HG03139 (cell line): ENCODE measurements around the gene PARP15.
"Not testable (repeated sequence)": the region's sequence is repeated elsewhere in the genome, so short reads cannot be mapped to it uniquely, and the experiment has no call there.

Experiments used
- ATAC-seq: cut with Tn5 transposase; IDR thresholded peaks from one replicate; pipeline ENCODE4 v1.9.1; 2021; ENCODE audit not compliant: unreplicated experiment

The PARP15 gene

DNA sequence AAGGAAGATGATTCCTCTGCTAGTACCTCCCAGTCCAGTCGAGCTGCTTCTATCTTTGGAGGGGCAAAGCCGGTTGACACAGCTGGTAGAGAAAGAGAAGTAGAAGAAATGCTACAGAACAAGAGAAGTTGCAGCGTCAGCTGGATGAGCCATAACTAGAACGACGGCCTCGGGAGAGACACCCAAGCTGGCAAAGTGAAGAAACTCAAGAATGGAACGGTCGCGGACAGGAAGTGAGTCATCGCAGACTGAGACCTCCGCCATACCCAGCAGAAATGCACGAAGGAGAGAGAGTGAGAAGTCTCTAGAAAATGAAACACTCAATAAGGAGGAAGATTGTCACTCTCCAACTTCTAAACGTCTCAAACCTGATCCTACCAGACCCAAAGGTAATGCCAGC is 84.2 kb downstream of the PARP15 start:
- no peak for ATAC-seq

DNA sequence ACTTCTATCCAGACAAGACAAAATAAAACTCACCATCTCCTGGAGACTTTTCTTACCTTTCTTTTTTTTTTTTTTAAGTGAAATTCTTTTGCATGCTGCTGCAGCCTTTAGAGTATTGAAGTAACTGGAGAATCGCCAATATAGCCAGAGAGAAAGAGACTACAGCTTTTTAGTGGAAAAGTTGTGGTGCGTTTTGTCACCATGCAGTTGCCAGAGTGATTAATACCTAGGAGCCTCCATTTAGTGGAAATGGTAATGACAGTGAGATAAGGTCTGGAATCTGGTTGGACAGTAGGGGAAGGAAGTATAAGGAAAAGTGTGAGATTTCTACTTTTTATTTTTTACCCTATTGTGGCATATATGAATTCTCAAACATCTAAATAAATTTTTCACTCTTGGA is 85.1 kb downstream of the PARP15 start:
- no peak for ATAC-seq

DNA sequence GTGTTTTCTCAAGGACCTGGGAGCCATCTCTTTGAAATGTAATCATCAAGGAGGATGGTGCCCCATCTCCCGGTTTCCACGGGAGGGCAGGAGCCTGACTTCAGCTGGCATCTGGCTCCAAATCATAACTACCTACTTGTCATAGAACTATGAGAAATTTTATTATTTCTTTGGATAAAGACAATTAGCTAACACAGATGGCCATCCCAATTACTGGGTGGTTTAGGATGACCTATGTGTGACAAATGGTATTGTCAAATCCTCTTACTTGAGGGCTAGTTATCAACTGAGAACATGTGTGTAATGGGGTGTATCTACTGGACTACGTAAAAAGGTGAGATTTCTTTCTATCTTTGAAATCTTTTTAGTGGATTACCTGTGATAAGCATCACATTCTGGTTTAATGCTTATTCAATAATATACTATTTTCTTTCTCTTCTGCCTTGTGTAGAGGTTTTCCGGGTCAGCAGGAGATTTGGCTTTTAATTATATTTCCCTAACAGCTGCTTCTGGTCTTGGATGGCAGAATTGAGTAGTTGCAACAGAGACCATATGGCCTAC is 87.9 kb downstream of the PARP15 start:
- ATAC-seq = no peak

DNA sequence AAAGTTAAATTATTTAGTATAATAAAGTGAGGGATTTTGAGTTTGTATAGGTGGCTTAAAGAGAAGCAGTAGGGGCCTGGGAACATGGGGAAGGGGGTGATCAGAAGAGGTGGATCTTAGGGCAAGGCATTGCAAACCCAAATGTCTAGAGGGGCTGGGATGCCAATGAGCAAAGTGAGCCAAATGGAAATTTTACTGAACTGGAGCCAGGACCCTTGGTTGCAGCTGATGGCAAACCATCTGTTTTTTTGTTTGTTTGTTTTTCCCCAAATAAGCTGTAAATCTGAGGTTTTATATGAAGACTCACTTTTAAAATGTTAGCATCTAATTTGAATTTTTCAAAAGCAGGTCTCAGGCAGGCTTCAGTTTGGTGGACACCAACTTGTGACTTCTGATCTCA is 88.4 kb downstream of the PARP15 start:
- no peak for ATAC-seq

DNA sequence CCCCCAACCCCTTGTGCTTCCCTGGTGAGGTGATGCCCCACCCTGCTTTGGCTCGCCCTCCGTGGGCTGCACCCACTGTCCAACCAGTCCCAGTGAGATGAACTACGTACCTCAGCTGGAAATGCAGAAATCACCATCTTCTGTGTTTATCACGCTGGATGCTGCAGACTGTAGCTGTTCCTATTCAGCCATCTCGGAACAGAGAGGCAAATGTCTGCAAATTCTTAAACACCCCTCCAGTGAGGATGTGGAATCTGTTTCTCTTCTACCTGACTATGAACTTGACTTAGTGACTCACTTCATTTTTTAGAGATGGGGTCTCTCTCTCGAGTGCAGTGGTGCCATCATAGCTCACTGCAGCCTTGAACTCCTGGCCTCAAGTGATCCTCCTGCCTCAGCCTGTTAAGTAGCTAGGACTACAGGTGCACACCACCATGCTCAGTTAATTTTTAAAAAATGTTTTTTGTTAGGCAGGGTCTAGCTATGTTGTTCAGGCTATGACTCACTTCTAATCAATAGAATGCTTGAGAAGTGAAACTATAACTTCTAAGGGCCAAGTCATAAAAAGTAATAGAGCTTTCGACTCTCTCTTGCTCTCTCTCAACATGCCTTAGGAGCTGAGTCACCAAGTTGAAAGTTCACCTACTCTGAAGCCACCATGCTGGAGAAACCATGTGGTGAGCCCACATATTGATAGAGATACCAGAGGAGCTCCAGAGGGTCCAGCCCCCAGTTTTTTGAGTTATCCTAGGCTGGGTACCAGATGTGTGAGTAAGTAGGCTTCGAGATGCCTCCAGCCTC is 91.7 kb downstream of the PARP15 start:
- peak; percentile 56 for ATAC-seq

DNA sequence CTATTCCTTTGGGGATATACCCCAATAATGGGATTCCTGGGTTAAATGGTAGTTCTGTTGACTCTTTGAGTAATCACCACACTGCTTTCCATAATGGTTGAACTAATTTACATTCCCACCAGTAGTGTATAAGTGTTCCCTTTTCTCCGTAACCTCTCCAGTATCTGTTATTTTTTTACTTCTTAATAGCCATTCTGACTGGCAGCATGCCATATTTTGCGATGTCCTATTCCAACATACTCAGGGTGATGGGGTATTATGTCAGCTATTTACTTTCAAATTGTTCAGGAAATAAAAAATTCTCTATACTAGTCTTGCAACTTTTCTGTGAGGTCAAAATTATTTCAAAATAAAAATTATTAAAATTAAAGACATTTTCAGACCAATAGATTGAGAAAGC is 94.1 kb downstream of the PARP15 start:
- no peak for ATAC-seq

DNA sequence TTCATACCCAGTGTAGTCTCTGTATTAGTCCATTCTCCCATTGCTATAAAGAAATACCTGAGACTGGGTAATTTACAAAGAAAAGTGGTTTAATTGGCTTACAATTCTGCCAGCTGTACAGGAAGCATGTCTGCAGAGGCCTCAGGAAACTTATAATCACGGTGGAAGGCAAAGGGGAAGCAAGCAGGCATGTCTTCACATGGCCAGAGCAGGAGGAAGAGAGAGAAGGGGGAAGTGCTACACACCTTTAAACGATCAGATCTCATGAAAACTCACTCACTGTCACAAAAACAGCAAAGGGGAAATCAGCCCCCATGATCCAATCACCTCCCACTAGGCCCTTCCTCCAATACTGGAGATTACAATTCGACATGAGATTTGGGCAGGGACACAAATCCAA is 96.9 kb downstream of the PARP15 start:
- ATAC-seq = no peak

DNA sequence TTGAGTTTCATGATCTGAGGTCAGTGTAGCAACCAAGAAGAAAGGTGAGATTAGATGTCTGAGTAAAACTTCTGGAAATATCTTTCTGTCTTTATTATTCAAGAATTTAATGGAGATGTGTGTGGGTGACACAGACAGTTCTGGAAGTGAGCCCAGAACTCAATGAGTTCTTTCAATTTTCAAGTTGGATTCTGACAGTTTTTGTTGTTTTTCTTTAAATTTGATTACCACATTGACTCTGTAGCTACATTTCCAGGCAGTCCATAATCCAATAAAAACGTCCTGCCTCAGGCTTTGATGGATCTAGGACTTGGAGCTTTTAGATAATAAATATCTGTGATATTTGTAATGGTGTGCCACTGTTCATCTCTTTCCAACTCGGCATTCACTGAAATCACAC is 99.3 kb downstream of the PARP15 start:
- no peak for ATAC-seq

DNA sequence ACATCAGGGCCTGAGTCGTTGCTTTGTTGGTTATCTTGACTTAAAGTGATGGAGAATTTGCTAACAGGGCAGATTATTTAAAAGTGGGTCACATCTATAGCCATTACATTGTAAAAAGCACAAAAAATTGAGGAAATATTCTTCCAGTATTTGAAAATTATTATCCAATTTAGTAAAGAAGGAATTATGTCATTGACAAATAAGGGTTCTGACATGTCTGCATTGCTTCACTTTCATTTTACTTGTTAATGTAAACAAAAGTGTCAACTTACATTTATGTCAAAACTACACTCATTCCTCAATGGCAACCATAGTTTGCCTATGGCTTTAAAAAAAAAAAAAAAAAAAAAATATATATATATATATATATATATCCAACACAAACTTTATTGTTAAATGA is 99.8 kb downstream of the PARP15 start:
- no peak for ATAC-seq

DNA sequence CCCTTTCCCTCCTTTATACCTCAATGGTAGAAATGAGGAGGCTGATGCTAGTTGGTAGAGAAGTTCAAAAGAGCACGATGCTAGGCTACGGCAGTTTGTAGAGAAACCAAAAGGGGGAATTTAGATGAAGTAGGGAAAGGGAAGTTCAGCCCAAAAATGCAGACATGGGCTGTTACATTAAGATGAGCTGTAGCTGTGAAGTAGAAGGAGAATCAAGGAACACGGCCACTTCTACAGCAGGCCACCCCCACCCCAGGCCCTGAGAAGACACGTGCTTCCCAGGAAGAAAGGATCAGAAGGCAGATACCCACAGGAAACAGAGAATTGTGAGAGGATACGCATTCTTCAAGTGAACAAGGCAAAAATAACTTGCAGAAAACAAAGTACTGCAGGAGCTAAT is 101.1 kb downstream of the PARP15 start:
- no peak for ATAC-seq

DNA sequence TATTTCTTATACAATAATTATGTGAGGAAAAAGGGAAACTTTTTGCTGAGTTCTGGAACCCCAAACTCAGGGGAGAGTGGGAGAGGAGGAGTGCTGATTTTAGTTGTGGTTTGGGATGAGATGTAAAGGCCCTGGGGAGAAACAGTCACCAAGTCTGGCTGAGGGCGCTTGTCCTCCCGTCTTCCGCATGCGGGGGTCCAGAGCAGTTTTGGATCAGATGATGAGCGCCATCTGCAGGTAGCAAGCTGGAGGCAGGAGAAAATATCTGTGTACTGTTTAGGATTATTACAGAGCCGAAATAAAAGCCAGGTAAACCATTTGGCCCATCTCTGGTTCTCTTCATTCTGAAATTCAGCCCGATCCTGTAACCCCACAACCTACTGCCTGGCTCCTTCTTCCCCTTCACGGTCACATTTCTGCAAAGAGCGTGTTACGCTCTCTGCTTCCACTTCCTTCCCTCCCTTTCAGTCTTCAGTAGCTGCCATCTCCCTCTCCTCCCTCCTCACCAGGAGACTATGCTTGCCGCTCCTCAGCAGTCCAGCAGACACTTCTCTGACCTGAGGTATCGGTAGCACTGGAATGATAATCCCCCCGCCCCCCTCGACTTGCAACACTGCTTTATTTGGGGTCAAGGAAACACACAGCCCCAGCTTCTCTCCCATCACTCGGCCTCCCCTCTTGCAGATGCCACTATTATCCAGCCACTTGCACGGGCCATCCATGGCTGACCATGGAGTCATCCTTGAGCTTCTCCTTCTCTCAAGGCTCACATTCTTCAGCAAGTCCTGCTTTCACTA is 101.8 kb downstream of the PARP15 start:
- peak; percentile 42 for ATAC-seq

DNA sequence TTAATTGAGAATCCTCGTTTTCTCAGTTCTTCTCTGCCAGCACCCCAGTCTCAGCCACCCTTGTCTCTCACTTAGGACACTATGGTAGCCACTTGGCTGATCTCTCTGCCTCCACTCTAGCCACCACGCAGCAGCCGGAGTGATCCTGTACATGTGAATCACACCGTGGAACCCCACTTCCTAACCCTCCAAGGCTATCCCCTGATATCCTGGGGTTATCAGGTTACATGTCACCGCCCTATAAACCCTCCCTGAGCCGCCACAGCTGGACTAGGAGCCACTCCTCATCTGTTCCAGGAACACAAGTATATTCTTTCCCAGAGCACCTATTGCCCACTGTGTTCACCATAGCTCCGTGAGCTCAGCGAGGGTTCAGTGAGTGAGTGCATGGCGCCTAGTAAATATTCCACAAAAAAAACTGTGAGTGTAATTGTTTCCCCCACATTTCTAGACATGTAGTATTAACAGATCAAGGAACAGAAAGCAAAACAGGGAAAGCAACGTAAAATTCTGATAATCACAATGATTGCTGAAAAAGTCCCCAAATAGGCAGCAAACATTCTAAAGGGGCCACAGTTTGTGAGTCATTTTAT is 102.5 kb downstream of the PARP15 start:
- ATAC-seq = no peak

DNA sequence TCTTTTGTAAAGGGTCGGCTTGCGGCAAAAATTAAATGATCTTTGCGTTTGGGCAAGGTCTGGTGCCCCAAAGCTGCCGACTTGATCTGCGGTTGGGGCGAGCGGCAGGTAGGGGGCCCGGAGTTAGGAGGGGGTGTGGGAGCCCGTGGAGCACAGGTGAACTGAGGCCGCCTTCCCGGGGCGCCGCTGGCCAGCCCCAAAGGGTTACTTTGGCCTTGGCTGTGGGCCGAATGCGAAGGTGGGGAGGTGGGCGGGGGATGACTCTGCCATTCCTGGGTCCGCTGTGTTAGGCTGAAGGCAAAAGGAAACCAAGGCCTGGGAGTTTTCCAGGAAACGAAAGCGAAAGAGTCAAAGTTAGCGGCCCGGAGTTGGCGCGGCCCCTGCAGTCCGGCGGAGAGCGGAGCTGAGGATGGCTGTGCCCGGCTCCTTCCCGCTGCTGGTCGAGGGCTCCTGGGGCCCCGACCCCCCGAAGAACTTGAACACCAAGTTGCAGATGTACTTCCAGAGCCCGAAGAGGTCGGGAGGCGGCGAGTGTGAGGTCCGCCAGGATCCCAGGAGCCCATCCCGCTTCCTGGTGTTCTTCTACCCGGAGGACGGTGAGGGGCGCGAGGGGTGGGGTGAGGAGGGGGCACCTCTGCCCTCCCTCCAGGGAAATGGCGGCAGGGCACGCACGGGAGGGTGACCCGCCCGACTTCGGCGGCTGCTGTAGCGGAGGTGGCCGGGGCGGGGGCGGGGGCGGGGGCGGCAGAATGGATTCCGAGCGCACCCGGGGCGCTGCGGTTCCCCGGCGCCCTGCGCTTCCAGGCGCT is 103.2 kb downstream of the PARP15 start, which contains the start of gene PARP14:
TSS of gene PARP14 (plus strand) at position 365 of the 809 bp plus-strand sequence. CDS start at position 410, 45 bp downstream.
- ATAC-seq = no peak

DNA sequence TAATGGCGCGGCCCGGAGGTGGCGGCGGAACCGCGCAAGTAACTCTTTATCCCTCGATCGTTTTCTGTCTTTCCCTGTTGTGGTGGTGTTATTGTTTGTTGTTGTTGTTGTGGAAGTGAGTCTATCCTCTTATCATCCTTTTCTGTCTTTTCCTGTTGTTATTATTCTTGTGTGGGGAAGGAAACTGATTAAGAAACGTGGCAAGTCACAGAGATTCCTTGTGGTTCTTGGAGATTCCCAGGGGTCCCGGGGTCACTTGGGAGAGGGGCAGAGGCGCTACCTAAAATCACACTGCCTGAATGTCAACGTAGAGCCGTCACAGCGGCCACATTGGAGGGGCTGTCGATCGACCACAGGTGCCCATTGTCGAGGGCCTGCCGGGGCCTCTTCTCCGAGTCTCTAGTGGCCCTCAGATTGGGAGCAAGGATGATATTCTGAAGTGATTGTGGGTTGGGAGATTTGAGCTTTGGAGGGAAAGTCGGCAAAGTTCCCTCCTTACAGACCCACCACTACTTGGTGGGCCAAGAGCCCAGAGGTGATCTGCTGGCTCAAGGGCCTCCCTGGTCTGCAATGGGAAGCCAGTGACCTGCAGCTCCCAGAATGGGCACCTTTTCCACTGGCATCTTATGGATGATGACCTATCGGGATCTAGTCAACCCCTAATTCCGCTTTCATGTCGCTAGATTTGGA is 104.0 kb downstream of the PARP15 start:
- no peak for ATAC-seq

DNA sequence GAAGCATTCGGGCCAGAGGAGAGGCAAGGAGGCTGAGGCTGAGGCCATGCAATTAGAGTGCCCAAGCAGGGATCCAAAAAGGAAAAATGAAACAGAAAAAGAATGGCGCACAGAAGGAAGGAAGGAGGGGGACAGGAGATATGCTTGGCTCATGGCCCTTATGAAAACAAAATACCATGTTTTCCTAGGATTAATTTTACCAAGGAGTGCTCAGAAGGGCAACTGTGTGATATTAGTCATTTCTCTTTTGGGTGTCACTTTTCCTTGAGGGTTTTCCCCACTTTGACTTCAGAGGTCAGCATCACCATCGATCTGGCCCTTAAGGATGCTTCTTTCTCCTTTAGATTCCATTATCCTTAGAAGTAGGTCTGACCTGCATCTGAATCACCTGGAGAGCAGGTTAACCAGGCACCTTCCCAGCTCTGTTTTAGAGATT is 104.5 kb downstream of the PARP15 start:
- ATAC-seq = no peak

DNA sequence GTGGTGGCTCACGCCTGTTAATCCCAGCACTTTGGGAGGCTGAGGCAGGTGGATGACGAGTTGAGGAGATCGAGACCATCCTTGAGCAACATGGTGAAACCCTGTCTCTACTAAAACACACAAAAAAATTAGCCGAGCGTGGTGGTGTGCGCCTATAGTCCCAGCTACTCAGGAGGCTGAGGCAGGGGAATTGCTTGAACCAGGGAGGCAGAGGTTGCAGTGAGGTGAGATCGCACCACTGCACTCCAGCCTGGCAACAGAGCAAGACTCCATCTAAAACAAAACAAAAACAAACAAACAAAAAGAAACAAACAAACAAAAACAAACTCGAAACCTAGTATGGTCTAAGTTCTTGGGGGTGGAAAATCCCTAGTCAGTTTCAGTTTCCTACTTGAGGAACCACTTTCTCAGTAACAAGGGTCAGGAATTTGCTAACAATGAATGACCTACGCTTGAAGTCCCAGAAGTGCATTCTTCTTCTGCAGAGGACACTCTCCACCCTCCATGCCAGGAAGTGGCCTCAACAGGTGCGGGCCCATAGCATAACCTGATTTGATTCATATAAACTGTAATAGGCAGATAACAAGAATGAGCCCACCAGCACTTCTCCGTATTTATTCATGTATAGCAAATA is 105.4 kb downstream of the PARP15 start:
- ATAC-seq = not testable (repeated sequence)

DNA sequence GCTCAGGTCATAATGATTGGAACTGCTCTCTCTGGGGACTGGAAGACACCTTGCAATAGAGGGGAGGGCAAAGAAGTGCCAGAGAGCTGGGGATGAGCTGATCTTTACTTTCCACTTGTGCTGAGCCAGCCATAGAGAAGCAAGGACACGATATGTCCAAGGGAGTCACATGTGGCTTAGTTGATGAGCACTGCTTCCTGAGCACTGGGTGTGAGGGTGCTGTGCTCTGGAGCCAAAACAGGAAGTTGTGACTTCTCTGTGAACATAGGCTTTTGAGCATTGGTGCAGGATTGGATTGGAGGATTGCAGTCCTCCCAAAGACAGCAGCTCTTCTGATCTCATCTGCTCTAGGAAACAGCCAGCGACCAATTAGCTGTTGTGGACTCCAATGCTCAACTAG is 109.8 kb downstream of the PARP15 start:
- no peak for ATAC-seq
